Mesendoderm (in vitro differentiated cells): ENCODE measurements around the gene ADAMTS4.
A peak's percentile ranks its signal among the peaks of the same experiment; 100 is the strongest.
"Not testable (repeated sequence)": the region's sequence is repeated elsewhere in the genome, so short reads cannot be mapped to it uniquely, and the experiment has no call there.

Source experiments
- DNase-seq: peaks from one replicate; pipeline ENCODE4 v3.0.0; 2013
- H2AK5ac ChIP-seq: 2 replicates; pipeline ENCODE4 v1.6.1; 2013; ENCODE audit warnings: low read length, inconsistent platforms
- H2BK120ac ChIP-seq: 2 replicates; pipeline ENCODE4 v1.6.1; 2013; ENCODE audit warnings: low read depth, mild to moderate bottlenecking, low read length, moderate library complexity, mixed read lengths
- H2BK15ac ChIP-seq: replicated peaks from 2 replicates; pipeline ENCODE4 v1.6.1; 2013; ENCODE audit warnings: low read depth, mild to moderate bottlenecking, moderate library complexity
- H2BK5ac ChIP-seq: 2 replicates; pipeline ENCODE4 v1.6.1; 2013; ENCODE audit warnings: low read length, inconsistent platforms
- H3K18ac ChIP-seq: 2 replicates; pipeline ENCODE4 v1.6.1; 2013; ENCODE audit warnings: mild to moderate bottlenecking, low read length, mixed read lengths
- H3K23ac ChIP-seq: one replicate; pipeline ENCODE4 v1.6.1; 2013; ENCODE audit warnings: low read length
- H3K27ac ChIP-seq: 2 replicates; pipeline ENCODE4 v1.5.1; 2013; ENCODE audit warnings: low read depth, mild to moderate bottlenecking, inconsistent platforms, low read length, moderate library complexity
- H3K27me3 ChIP-seq: 2 replicates; pipeline ENCODE4 v1.6.1; 2013; ENCODE audit warnings: low read length, control low read depth, mild to moderate bottlenecking, inconsistent platforms; ENCODE audit not compliant: insufficient read depth, poor library complexity
- H3K36me3 ChIP-seq: 2 replicates; pipeline ENCODE4 v1.6.1; 2013; ENCODE audit warnings: low read length, inconsistent platforms; ENCODE audit not compliant: control insufficient read depth, insufficient read depth
- H3K4ac ChIP-seq: one replicate; pipeline ENCODE4 v1.6.1; 2013; ENCODE audit warnings: low read depth, mild to moderate bottlenecking, low read length, moderate library complexity
- H3K4me1 ChIP-seq: 2 replicates; pipeline ENCODE4 v1.6.1; 2013; ENCODE audit warnings: low read depth, low read length, inconsistent platforms; ENCODE audit not compliant: control insufficient read depth
- H3K4me2 ChIP-seq: 2 replicates; pipeline ENCODE4 v1.6.1; 2013; ENCODE audit warnings: low read length
- H3K4me3 ChIP-seq: 2 replicates; pipeline ENCODE4 v1.5.1; 2013; ENCODE audit warnings: mild to moderate bottlenecking, low read length
- H3K56ac ChIP-seq: one replicate; pipeline ENCODE4 v1.6.1; 2013; ENCODE audit warnings: low read length
- H3K79me1 ChIP-seq: 2 replicates; pipeline ENCODE4 v1.6.1; 2013; ENCODE audit warnings: low read length, inconsistent platforms
- H3K79me2 ChIP-seq: 2 replicates; pipeline ENCODE4 v1.6.1; 2013; ENCODE audit warnings: mild to moderate bottlenecking, low read length; ENCODE audit not compliant: control insufficient read depth, insufficient read depth
- H3K9ac ChIP-seq: 2 replicates; pipeline ENCODE4 v1.6.1; 2013; ENCODE audit warnings: low read length, inconsistent platforms
- H4K5ac ChIP-seq: one replicate; pipeline ENCODE4 v1.6.1; 2013; ENCODE audit warnings: low read length
- H4K8ac ChIP-seq: one replicate; pipeline ENCODE4 v1.6.1; 2013; ENCODE audit warnings: low read depth, mild to moderate bottlenecking, control low read depth, low read length, moderate library complexity
- WGBS: extraction: QIAGEN DNeasy Blood & Tissue Kit; methylation state at CpG from one replicate; pipeline ENCODE4 v1.1.7; 2013; ENCODE audit warnings: low lambda C conversion rate, missing lambda C conversion rate; ENCODE audit not compliant: insufficient coverage; ENCODE audit errors: extremely low coverage; 5-methylcytosine and 5-hydroxymethylcytosine counted together

Gene ADAMTS4

GRCh38 chr1:161224695-161225087, 25.8 kb upstream of the ADAMTS4 start:
- not testable (repeated sequence) for H2BK15ac ChIP-seq, H3K9ac ChIP-seq, H3K4me3 ChIP-seq, H4K8ac ChIP-seq, H3K4ac ChIP-seq, H3K27ac ChIP-seq, H3K56ac ChIP-seq, H2AK5ac ChIP-seq, H3K4me1 ChIP-seq, H3K18ac ChIP-seq, H3K23ac ChIP-seq, H2BK5ac ChIP-seq, H3K79me2 ChIP-seq, H3K79me1 ChIP-seq, H3K27me3 ChIP-seq, H3K36me3 ChIP-seq, DNase-seq, H2BK120ac ChIP-seq, H3K4me2 ChIP-seq, H4K5ac ChIP-seq
- no CpG with 5 or more reads among the region's 13 CpGs for WGBS

GRCh38 chr1:161223805-161224694, 25.2 kb upstream of the ADAMTS4 start:
- Histone ChIP-seq H2BK5ac (no peak overlapping the region), H4K5ac (no peak overlapping the region), H3K79me1 (no peaks in the 10 kb centered on the region), H3K18ac (no peak overlapping the region), H3K36me3 (no peaks in the 10 kb centered on the region), H2BK15ac (no peak overlapping the region), H2BK120ac (no peak overlapping the region), H3K4me1 (peaks cover 3% of the 10 kb centered on the region), H4K8ac (no peak overlapping the region), H3K9ac (no peak overlapping the region), H3K4me2 (no peak overlapping the region), H3K56ac (no peak overlapping the region), H2AK5ac (no peak overlapping the region), H3K23ac (no peak overlapping the region), H3K4me3 (no peak overlapping the region), H3K4ac (no peak overlapping the region), H3K27me3 (no peaks in the 10 kb centered on the region), H3K79me2 (no peaks in the 10 kb centered on the region), H3K27ac (no peak overlapping the region)
- DNase-seq = peak; percentile 84
- no CpG with 5 or more reads among the region's 7 CpGs for WGBS

- Histone ChIP-seq H2BK120ac (no peak overlapping the region), H3K56ac (no peak overlapping the region), H4K8ac (no peak overlapping the region), H3K27me3 (no peaks in the 10 kb centered on the region), H3K18ac (no peak overlapping the region), H3K27ac (no peak overlapping the region), H2BK5ac (no peak overlapping the region), H2BK15ac (no peak overlapping the region), H3K4me2 (no peak overlapping the region), H3K4me1 (peaks cover 3% of the 10 kb centered on the region), H2AK5ac (no peak overlapping the region), H3K9ac (no peak overlapping the region), H3K23ac (no peak overlapping the region), H3K36me3 (no peaks in the 10 kb centered on the region), H3K79me2 (no peaks in the 10 kb centered on the region), H3K79me1 (no peaks in the 10 kb centered on the region), H4K5ac (no peak overlapping the region), H3K4ac (no peak overlapping the region), H3K4me3 (no peak overlapping the region)
- no peak for DNase-seq
- no CpG with 5 or more reads among the region's 6 CpGs for WGBS
Measured at GRCh38 chr1:161222175-161223019, 23.5 kb upstream of the ADAMTS4 start.

- no peak overlapping the region for H3K4me2 ChIP-seq
- no peak overlapping the region for H3K4me3 ChIP-seq
- no peak overlapping the region for H2AK5ac ChIP-seq
- H3K36me3 ChIP-seq = no peaks in the 10 kb centered on the region
- H4K8ac ChIP-seq = no peak overlapping the region
- no peak overlapping the region for H3K56ac ChIP-seq
- no peak overlapping the region for H2BK120ac ChIP-seq
- no peaks in the 10 kb centered on the region for H3K79me2 ChIP-seq
- H3K4me1 ChIP-seq = peaks cover 3% of the 10 kb centered on the region
- no CpG with 5 or more reads among the region's 5 CpGs for WGBS
- H3K79me1 ChIP-seq = no peaks in the 10 kb centered on the region
- no peak for DNase-seq
- no peaks in the 10 kb centered on the region for H3K27me3 ChIP-seq
- no peak overlapping the region for H2BK5ac ChIP-seq
- H3K27ac ChIP-seq = no peak overlapping the region
- no peak overlapping the region for H3K18ac ChIP-seq
- H4K5ac ChIP-seq = no peak overlapping the region
- no peak overlapping the region for H2BK15ac ChIP-seq
- no peak overlapping the region for H3K9ac ChIP-seq
- no peak overlapping the region for H3K4ac ChIP-seq
- H3K23ac ChIP-seq = no peak overlapping the region
Measured at GRCh38 chr1:161220002-161220401, 21.1 kb upstream of the ADAMTS4 start.

- H3K23ac ChIP-seq = no peak overlapping the region
- H3K4me2 ChIP-seq = no peak overlapping the region
- no peaks in the 10 kb centered on the region for H3K79me2 ChIP-seq
- H3K4me1 ChIP-seq = peaks cover 3% of the 10 kb centered on the region
- no peak overlapping the region for H2AK5ac ChIP-seq
- no peak overlapping the region for H2BK5ac ChIP-seq
- H3K79me1 ChIP-seq = no peaks in the 10 kb centered on the region
- H4K8ac ChIP-seq = no peak overlapping the region
- WGBS = no CpG with 5 or more reads among the region's 5 CpGs
- H2BK120ac ChIP-seq = no peak overlapping the region
- no peak overlapping the region for H3K27ac ChIP-seq
- no peaks in the 10 kb centered on the region for H3K27me3 ChIP-seq
- H3K36me3 ChIP-seq = no peaks in the 10 kb centered on the region
- no peak for DNase-seq
- H3K18ac ChIP-seq = no peak overlapping the region
- H2BK15ac ChIP-seq = no peak overlapping the region
- no peak overlapping the region for H3K4me3 ChIP-seq
- H3K56ac ChIP-seq = no peak overlapping the region
- no peak overlapping the region for H4K5ac ChIP-seq
- H3K9ac ChIP-seq = no peak overlapping the region
- no peak overlapping the region for H3K4ac ChIP-seq
Measured at GRCh38 chr1:161219078-161219892, 20.4 kb upstream of the ADAMTS4 start.
